Erythroblast (primary cell): ENCODE data around the gene KCNN4.

ENCODE experiments used
- GATA1 ChIP-seq: IDR thresholded peaks from 2 replicates; pipeline ENCODE4 v1.6.1; 2011; ENCODE audit warnings: low read depth, mild to moderate bottlenecking, control low read depth, low read length, moderate library complexity
- POLR2A ChIP-seq: IDR thresholded peaks from 2 replicates; pipeline ENCODE4 v1.6.1; 2011; ENCODE audit warnings: mild to moderate bottlenecking, low read length

- TF ChIP-seq POLR2A (no peak), GATA1 (no peak)
Measured at GRCh38 chr19:43786665-43787064, 5.9 kb upstream of the KCNN4 start.
